ENCODE data around the gene RNF168.
"Not testable (repeated sequence)": the region's sequence is repeated elsewhere in the genome, so short reads cannot be mapped to it uniquely, and the experiment has no call there.

Gene RNF168, protein sequence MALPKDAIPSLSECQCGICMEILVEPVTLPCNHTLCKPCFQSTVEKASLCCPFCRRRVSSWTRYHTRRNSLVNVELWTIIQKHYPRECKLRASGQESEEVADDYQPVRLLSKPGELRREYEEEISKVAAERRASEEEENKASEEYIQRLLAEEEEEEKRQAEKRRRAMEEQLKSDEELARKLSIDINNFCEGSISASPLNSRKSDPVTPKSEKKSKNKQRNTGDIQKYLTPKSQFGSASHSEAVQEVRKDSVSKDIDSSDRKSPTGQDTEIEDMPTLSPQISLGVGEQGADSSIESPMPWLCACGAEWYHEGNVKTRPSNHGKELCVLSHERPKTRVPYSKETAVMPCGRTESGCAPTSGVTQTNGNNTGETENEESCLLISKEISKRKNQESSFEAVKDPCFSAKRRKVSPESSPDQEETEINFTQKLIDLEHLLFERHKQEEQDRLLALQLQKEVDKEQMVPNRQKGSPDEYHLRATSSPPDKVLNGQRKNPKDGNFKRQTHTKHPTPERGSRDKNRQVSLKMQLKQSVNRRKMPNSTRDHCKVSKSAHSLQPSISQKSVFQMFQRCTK

DNA sequence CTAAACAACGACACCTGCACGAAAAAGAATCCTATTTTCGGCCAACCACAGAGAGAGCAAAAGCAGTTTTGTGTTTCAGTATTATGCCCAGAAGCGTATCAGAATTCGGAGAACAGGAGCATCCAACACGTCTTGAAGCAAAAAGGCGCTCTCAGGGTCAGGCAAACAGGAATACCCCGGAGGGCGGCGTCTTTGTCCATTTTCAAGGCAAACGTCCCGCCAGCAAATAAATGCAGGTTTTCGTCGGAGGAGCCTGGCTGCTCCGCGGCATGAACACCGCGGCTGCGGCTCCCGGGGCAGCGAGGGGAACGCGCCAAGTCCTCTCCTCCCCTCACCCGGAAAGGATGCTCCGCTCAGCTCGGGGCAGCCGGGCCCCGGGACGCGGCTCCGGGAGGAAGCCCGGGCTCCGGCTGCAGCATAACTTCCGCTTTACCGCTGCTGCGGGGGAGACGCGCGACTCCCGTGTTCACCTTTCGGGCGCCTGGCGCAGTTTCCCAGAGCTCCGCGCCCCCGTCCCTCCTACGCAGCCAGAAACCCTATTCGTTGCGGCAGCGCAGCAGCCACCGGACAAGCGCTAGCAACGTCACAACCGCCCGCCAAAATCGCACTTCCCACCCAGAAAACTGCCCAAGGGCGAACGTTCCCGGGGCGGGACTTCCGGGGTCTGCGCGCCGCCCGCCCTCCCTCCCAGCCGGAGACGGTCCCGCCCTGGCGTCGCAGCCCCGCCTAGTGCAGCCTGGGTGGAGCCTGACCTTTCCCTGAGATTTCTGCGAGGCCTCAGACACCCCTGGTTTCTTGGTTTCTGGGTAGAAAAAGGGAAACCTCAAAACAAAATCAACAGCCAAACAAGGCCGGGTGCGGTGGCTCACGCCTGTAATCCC lies at the start of gene RNF168:
RNF168 (minus strand) TSS at position 573 of the 881 bp plus-strand sequence. CDS start 595 bp downstream, outside the sequence.
- H3K4me3 ChIP-seq (replicated peaks; ENCODE audit: low read depth, low read length), result peak within 1 kb of the TSS; percentile 98
- TF ChIP-seq, protein P1, sequence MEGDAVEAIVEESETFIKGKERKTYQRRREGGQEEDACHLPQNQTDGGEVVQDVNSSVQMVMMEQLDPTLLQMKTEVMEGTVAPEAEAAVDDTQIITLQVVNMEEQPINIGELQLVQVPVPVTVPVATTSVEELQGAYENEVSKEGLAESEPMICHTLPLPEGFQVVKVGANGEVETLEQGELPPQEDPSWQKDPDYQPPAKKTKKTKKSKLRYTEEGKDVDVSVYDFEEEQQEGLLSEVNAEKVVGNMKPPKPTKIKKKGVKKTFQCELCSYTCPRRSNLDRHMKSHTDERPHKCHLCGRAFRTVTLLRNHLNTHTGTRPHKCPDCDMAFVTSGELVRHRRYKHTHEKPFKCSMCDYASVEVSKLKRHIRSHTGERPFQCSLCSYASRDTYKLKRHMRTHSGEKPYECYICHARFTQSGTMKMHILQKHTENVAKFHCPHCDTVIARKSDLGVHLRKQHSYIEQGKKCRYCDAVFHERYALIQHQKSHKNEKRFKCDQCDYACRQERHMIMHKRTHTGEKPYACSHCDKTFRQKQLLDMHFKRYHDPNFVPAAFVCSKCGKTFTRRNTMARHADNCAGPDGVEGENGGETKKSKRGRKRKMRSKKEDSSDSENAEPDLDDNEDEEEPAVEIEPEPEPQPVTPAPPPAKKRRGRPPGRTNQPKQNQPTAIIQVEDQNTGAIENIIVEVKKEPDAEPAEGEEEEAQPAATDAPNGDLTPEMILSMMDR (IDR thresholded peaks at IDR 0.05; ENCODE audit: low read length, missing control alignments), result no peak
- DNase-seq (ENCODE audit: low read depth), result peak; percentile 96

DNA sequence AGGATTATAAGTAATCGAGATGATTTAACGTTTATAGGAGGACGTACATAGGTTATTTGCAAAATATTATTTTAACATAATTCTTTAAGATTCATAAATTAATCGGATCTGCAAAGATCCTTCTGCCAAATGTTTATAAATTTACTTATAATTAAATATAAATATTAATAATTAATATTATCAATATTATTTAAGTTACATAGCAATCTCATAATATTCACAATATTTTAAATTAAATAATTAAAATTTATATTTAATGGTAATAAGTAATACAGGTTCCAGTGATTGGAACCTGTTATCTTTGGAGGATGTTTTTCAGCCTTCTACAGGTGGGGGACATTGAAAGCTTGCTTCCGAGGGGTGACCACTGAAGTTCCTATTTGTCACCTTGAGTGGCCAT lies 48.7 kb upstream of the RNF168 start:
- TF ChIP-seq, protein P1 (IDR thresholded peaks at IDR 0.05; ENCODE audit: low read length, missing control alignments), result no peak
- no peak overlapping the region for H3K4me3 ChIP-seq (replicated peaks; ENCODE audit: low read depth, low read length)
- no peak for DNase-seq (ENCODE audit: low read depth)

DNA sequence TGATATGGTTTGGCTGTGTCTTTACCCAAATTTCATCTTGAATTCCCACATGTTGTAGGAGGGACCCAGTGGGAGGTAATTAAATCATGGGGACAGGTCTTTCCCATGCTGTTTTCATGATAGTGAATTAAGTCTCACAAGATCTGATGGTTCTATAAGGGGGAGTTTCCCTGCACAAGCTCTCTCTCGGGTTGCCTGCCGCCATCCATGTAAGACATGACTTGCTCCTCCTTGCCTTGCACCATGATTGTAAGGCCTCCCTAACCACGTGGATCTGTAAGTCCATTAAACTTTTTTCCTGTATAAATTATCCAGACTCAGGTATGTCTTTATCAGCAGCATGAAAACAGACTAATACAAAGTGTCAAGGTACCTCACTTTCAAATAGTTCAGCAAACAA lies 46.6 kb upstream of the RNF168 start:
- H3K4me3 ChIP-seq (replicated peaks; ENCODE audit: low read depth, low read length); DNase-seq (ENCODE audit: low read depth): not testable (repeated sequence)

DNA sequence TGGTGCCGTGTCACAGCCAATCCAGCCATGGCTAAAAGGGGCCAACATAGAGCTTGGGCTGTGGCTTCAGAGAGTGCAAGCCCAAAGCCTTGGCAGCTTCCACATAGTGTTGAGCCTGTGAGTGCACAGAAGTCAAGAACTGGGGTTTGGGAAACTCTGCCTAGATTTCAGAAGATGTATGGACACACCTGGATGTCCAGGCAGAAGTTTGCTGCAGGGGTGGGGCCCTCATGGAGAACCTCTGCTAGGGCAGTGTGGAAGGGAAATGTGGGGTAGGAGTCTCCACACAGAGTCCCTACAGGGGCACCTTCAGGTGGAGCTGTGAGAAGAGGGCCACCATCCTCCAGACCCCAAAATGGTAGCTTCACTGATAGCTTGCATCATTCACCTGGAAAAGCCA lies 45.7 kb upstream of the RNF168 start:
- not testable (repeated sequence) for DNase-seq (ENCODE audit: low read depth); H3K4me3 ChIP-seq (replicated peaks; ENCODE audit: low read depth, low read length)

DNA sequence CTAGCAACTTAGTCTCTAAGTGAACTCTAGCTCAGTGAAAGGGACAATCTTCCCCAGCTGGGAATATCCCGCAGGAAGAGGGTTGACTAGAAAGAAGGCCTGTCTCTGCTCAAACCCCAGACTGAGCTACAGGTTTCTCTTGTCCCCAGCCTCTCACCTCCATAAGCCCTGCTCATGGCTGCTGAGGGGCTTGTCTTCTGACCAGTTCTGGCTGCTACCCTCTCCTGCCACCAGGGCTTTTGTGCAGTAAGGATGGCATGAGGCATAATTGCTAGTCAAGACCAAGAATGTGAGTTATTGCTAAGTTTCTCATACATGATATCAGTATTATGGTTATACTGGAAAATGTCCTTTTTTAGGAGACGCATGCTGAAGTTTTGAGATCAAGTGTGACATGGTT lies 43.5 kb upstream of the RNF168 start:
- H3K4me3 ChIP-seq (replicated peaks; ENCODE audit: low read depth, low read length), result no peak overlapping the region
- no peak for DNase-seq (ENCODE audit: low read depth)
- TF ChIP-seq, protein P1 (IDR thresholded peaks at IDR 0.05; ENCODE audit: low read length, missing control alignments), result no peak

DNA sequence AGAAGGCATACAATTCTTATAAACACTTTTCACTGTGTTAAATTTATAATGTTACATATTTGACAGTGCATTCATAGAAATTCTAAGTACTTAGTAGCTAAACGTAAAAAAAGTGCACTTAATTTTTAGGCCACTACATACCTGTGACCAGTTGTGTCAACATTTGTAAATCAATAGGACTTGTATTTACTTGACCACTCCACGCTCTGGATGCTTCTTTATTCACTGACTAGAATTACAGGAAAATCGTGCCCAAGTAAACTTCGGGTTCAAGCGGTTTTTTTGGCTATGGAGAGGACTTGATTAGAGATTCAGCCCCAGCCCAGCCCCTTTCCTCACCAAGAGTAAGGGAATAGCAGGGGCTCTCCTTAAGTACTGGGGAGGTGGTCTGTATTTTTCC lies 43.0 kb upstream of the RNF168 start:
- no peak overlapping the region for H3K4me3 ChIP-seq (replicated peaks; ENCODE audit: low read depth, low read length)
- TF ChIP-seq, protein P1 (IDR thresholded peaks at IDR 0.05; ENCODE audit: low read length, missing control alignments), result no peak
- no peak for DNase-seq (ENCODE audit: low read depth)

DNA sequence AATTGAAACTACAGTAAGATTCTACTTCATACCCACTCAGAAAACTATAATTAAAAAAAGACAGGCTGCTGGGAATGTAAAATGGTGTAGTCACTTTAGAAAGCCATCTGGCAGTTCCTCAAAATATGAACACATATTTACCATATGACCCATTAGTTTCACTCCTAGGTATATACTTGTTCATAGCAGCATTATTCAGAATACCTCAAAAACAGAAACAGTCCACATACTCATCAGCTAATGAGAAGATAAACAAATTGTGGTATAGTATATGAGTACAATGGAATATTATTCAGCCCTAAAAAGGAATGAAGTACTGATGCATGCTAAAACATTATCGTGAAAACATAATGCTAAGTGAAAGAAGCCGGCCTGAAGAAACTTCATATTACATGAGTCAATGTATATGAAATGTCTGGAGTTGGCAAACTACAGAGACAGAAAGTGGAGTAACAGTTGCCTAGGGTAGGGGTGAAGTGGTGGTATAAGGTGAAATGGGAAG lies 41.0 kb upstream of the RNF168 start:
- no peak for DNase-seq (ENCODE audit: low read depth)
- no peak overlapping the region for H3K4me3 ChIP-seq (replicated peaks; ENCODE audit: low read depth, low read length)
- TF ChIP-seq, protein P1 (IDR thresholded peaks at IDR 0.05; ENCODE audit: low read length, missing control alignments), result no peak

Measured in fibroblast of pulmonary artery (primary cell).